Upper lobe of left lung (tissue), 4 donors: Measurements from ENCODE around the gene GATC.

Experiments used
- EP300 ChIP-seq, 4 donors: sonication (generic); formaldehyde crosslinking; IDR thresholded peaks; one replicate each; pipeline ENCODE4 v1.5.1; 2017; ENCODE audit warnings: antibody characterized with exemption in 4 of 4, control low read depth in 2 of 4
- POLR2A ChIP-seq, 4 donors: fragments of 450-650 bp; IDR thresholded peaks; one replicate each; pipeline ENCODE4 v1.5.1; 2016 to 2017; ENCODE audit warnings: antibody characterized with exemption in 4 of 4, mild to moderate bottlenecking in 2 of 4
- POLR2AphosphoS5 ChIP-seq, 2 donors: sonication (generic); formaldehyde crosslinking; IDR thresholded peaks; one replicate each; pipeline ENCODE4 v1.5.1; 2017; ENCODE audit warnings: antibody characterized with exemption in 2 of 2
- TF ChIP-seq, protein P1 (sequence below), 6 experiments: fragments of 450-650 bp in 4 of 6; fragments of 200-600 bp in 2 of 6; sonication (generic) in 2 of 6; IDR thresholded peaks; one replicate each; pipeline ENCODE4 v1.5.1; 2016 to 2019; ENCODE audit warnings: antibody characterized with exemption in 6 of 6

GRCh38 chr12:120422892-120423456 is 23.3 kb upstream of the GATC start:
- TF ChIP-seq, protein P1, sequence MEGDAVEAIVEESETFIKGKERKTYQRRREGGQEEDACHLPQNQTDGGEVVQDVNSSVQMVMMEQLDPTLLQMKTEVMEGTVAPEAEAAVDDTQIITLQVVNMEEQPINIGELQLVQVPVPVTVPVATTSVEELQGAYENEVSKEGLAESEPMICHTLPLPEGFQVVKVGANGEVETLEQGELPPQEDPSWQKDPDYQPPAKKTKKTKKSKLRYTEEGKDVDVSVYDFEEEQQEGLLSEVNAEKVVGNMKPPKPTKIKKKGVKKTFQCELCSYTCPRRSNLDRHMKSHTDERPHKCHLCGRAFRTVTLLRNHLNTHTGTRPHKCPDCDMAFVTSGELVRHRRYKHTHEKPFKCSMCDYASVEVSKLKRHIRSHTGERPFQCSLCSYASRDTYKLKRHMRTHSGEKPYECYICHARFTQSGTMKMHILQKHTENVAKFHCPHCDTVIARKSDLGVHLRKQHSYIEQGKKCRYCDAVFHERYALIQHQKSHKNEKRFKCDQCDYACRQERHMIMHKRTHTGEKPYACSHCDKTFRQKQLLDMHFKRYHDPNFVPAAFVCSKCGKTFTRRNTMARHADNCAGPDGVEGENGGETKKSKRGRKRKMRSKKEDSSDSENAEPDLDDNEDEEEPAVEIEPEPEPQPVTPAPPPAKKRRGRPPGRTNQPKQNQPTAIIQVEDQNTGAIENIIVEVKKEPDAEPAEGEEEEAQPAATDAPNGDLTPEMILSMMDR (IDR thresholded peaks at IDR 0.05): no peak
- no peak for TF ChIP-seq POLR2A (IDR thresholded peaks at IDR 0.05)
- no peak for TF ChIP-seq POLR2AphosphoS5 (IDR thresholded peaks at IDR 0.05)
- no peak for TF ChIP-seq EP300 (IDR thresholded peaks at IDR 0.05)
